DOHH2 (cell line): ENCODE measurements around the gene CRMP1.

Experiments used
- H3F3A ChIP-seq: fragments of 200-600 bp; sonication (generic), shearing (Covaris generic); 2 replicates; pipeline ENCODE4 v1.6.0; 2016; ENCODE audit warnings: antibody characterized with exemption, mild to moderate bottlenecking; ENCODE audit not compliant: control insufficient read depth, insufficient read depth
- H3K27ac ChIP-seq: fragments of 200-600 bp; sonication (generic); 2 replicates; pipeline ENCODE4 v1.5.1; 2014; ENCODE audit warnings: low read depth, mild to moderate bottlenecking, low read length, moderate library complexity
- H3K27me3 ChIP-seq: fragments of 200-600 bp; sonication (generic); 2 replicates; pipeline ENCODE4 v1.6.1; 2014; ENCODE audit warnings: mild to moderate bottlenecking, low read length, mixed read lengths; ENCODE audit not compliant: control insufficient read depth
- H3K36me3 ChIP-seq: fragments of 200-600 bp; sonication (generic); 2 replicates; pipeline ENCODE4 v1.6.1; 2014; ENCODE audit warnings: mild to moderate bottlenecking, low read length, moderate library complexity, mixed read lengths; ENCODE audit not compliant: control insufficient read depth
- H3K4me1 ChIP-seq: fragments of 200-600 bp; sonication (generic); 2 replicates; pipeline ENCODE4 v1.6.1; 2014; ENCODE audit warnings: mild to moderate bottlenecking, low read length, mixed read lengths; ENCODE audit not compliant: control insufficient read depth
- H3K4me2 ChIP-seq: fragments of 200-600 bp; sonication (generic); 2 replicates; pipeline ENCODE4 v1.6.0; 2014; ENCODE audit warnings: mild to moderate bottlenecking, low read length, moderate library complexity
- H3K4me3 ChIP-seq: fragments of 200-600 bp; sonication (generic); 2 replicates; pipeline ENCODE4 v1.5.1; 2014; ENCODE audit warnings: mild to moderate bottlenecking, low read length, mixed read lengths
- H3K79me2 ChIP-seq: fragments of 200-600 bp; sonication (generic); 2 replicates; pipeline ENCODE4 v1.6.1; 2014; ENCODE audit warnings: mild to moderate bottlenecking, low read length, mixed read lengths; ENCODE audit not compliant: control insufficient read depth
- H3K9me2 ChIP-seq: fragments of 200-600 bp; sonication (generic); replicated peaks from 2 replicates; pipeline ENCODE4 v1.6.1; 2014; ENCODE audit warnings: mild to moderate bottlenecking, low read length, mixed read lengths; ENCODE audit not compliant: control insufficient read depth
- H3K9me3 ChIP-seq: fragments of 200-600 bp; sonication (generic); 2 replicates; pipeline ENCODE4 v1.6.1; 2014; ENCODE audit warnings: antibody characterized with exemption, low read length, mixed read lengths; ENCODE audit not compliant: control insufficient read depth, insufficient read depth
- H4K20me1 ChIP-seq: fragments of 200-600 bp; sonication (generic); 2 replicates; pipeline ENCODE4 v1.6.0; 2014; ENCODE audit warnings: low read depth, mild to moderate bottlenecking, antibody characterized with exemption, low read length, moderate library complexity; ENCODE audit not compliant: control insufficient read depth, insufficient read depth
- EZH2phosphoT487 ChIP-seq: fragments of 200-600 bp; sonication (generic); IDR thresholded peaks from 2 replicates; pipeline ENCODE4 v1.6.1; 2017; ENCODE audit warnings: borderline replicate concordance, mild to moderate bottlenecking, antibody characterized with exemption, low read length, moderate library complexity, mixed read lengths
- TF ChIP-seq, protein P1 (sequence below): fragments of 200-600 bp; sonication (generic); IDR thresholded peaks from one replicate; pipeline ENCODE4 v1.5.1; 2014; ENCODE audit warnings: antibody characterized with exemption, mild to moderate bottlenecking, low read depth, low read length; ENCODE audit not compliant: poor library complexity, severe bottlenecking

CRMP1 gene

GRCh38 chr4:5821665-5822358 lies 71.1 kb downstream of the CRMP1 start:
- no peak overlapping the region for H3K27ac ChIP-seq

GRCh38 chr4:5816851-5817375 lies 76.0 kb downstream of the CRMP1 start:
- Histone ChIP-seq H3K4me1 (no peaks in the 10 kb centered on the region), H3K4me3 (no peak overlapping the region), H3K27me3 (no peaks in the 10 kb centered on the region), H3K27ac (no peak overlapping the region), H3K36me3 (no peaks in the 10 kb centered on the region), H3K4me2 (no peak overlapping the region), H3K79me2 (no peaks in the 10 kb centered on the region), H3K9me2 (no peaks in the 10 kb centered on the region), H3K9me3 (no peaks in the 10 kb centered on the region), H4K20me1 (no peaks in the 10 kb centered on the region), H3F3A (no peaks in the 10 kb centered on the region)
- TF ChIP-seq, protein P1, sequence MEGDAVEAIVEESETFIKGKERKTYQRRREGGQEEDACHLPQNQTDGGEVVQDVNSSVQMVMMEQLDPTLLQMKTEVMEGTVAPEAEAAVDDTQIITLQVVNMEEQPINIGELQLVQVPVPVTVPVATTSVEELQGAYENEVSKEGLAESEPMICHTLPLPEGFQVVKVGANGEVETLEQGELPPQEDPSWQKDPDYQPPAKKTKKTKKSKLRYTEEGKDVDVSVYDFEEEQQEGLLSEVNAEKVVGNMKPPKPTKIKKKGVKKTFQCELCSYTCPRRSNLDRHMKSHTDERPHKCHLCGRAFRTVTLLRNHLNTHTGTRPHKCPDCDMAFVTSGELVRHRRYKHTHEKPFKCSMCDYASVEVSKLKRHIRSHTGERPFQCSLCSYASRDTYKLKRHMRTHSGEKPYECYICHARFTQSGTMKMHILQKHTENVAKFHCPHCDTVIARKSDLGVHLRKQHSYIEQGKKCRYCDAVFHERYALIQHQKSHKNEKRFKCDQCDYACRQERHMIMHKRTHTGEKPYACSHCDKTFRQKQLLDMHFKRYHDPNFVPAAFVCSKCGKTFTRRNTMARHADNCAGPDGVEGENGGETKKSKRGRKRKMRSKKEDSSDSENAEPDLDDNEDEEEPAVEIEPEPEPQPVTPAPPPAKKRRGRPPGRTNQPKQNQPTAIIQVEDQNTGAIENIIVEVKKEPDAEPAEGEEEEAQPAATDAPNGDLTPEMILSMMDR: no peak
- TF ChIP-seq EZH2phosphoT487: no peak

More at GRCh38 chr4:5821665-5822358, 71.1 kb downstream of the CRMP1 start:
- no peaks in the 10 kb centered on the region for H3K9me3 ChIP-seq
- no peaks in the 10 kb centered on the region for H3K79me2 ChIP-seq
- no peaks in the 10 kb centered on the region for H3K9me2 ChIP-seq
- no peaks in the 10 kb centered on the region for H3K4me1 ChIP-seq
- H4K20me1 ChIP-seq: no peaks in the 10 kb centered on the region
- H3K4me3 ChIP-seq: no peak overlapping the region
- no peak overlapping the region for H3K4me2 ChIP-seq
- H3F3A ChIP-seq: no peaks in the 10 kb centered on the region
- TF ChIP-seq, protein P1: peak; percentile 89
- no peak for TF ChIP-seq EZH2phosphoT487
- no peaks in the 10 kb centered on the region for H3K27me3 ChIP-seq
- no peaks in the 10 kb centered on the region for H3K36me3 ChIP-seq

DNA sequence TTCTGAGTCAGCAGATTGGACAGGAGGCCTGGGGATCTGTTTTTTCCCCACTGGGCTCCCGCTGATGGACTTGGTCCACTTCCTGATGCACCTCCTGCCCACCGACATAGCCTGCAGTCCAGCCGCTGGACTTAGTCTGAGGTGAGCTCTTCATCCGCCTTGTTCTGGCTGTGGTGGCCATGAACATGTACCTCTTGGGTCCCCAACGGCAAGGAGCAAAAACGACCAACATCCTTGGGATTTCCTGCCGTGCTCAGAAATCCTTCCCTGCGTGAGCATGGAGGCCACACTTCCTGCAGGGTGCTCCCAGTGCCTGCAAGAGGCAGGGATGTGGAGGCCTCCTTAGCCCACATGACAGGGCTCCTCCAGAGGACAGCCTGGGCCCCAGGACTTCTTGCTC lies 76.8 kb downstream of the CRMP1 start:
- H3K4me3 ChIP-seq: no peak overlapping the region
- no peaks in the 10 kb centered on the region for H3K27me3 ChIP-seq
- H4K20me1 ChIP-seq: no peaks in the 10 kb centered on the region
- H3K4me2 ChIP-seq: no peak overlapping the region
- no peaks in the 10 kb centered on the region for H3K9me2 ChIP-seq
- no peaks in the 10 kb centered on the region for H3F3A ChIP-seq
- no peaks in the 10 kb centered on the region for H3K79me2 ChIP-seq
- no peaks in the 10 kb centered on the region for H3K36me3 ChIP-seq
- H3K9me3 ChIP-seq: no peaks in the 10 kb centered on the region
- TF ChIP-seq, protein P1: no peak
- no peak for TF ChIP-seq EZH2phosphoT487
- no peaks in the 10 kb centered on the region for H3K4me1 ChIP-seq
- no peak overlapping the region for H3K27ac ChIP-seq
